GM03348 (cell line): ENCODE results near the gene IRS2.
"Not testable (repeated sequence)": the region's sequence is repeated elsewhere in the genome, so short reads cannot be mapped to it uniquely, and the experiment has no call there.

Source experiments
- DNase-seq: peaks from one replicate; pipeline ENCODE4 v3.0.0; 2012; ENCODE audit warnings: low spot score

Gene IRS2

GRCh38 chr13:109786457-109787134 lies at the start of gene IRS2:
TSS of gene IRS2 (minus strand) at chr13:109786583. CDS start at chr13:109786053, 530 bp downstream.
- peak; percentile 97 for DNase-seq

DNA sequence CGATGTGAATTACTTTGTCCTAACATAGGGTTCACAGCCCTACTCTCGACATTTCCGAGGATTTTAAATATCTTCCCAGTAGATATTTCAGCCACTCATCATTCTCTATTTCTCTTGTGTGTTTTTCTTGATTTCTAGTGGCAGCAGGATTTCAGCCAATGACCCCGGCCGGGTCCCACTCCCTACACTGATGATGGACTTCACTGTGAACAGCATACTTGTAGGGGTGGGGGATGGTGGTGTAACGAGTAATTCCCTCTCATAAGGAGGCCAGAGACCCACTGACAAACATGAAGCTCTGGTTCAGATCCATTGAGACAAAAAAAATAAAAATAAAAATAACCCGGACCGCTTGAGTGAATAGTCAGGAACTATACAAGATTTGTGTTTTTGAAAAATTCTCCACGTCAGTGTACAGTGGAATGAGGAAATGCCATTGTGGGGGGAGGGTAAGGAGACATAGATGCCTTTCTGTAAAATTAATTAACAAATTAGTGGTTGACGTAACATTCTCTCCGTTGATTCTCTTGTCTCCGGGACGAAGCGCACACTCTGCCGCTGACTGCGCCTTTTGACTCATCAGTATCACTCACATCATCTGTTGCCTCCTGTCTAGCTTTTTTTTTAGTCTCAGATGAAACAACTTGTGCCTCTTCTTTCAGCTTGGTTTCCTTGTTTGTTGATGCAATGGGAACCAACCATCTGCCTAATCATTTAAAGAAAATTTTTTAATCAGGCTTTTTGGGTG lies 48.8 kb upstream of the IRS2 start:
- DNase-seq, result no peak

GRCh38 chr13:109833940-109834339 lies 47.6 kb upstream of the IRS2 start:
- no peak for DNase-seq

GRCh38 chr13:109833071-109833470 lies 46.7 kb upstream of the IRS2 start:
- no peak for DNase-seq

DNA sequence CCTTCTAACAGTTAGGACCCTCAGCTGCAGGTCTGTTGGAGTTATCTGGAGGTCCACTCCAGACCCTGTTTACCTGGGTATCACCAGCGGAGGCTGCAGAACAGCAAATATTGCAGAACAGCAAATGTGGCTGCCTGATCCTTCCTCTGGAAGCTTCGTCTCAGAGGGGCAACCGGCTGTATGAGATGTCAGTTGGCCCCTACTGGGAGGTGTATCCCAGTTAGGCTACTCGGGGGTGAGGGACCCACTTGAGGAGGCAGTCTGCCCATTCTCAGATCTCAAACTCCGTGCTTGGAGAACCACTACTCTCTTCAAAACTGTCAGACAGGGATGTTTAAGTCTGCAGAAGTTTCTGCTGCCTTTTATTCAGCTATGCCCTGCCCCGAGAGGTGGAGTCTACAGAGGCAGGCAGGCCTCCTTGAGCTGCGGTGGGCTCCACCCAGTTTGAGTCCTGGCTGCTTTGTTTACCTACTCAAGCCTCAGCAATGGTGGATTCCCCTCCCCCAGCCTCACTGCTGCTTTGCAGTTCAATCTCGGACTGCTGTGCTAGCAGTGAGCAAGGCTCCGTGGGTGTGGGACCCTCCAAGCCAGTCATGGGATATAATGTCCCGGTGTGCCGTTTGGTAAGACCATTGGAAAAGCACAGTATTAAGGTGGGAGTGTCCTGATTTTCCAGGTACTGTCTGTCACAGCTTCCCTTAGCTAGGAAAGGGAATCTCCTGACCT lies 42.4 kb upstream of the IRS2 start:
- not testable (repeated sequence) for DNase-seq

- not testable (repeated sequence) for DNase-seq
Observed at GRCh38 chr13:109823201-109823600, 36.8 kb upstream of the IRS2 start.

- no peak for DNase-seq
Observed at GRCh38 chr13:109821103-109821502, 34.7 kb upstream of the IRS2 start.

DNA sequence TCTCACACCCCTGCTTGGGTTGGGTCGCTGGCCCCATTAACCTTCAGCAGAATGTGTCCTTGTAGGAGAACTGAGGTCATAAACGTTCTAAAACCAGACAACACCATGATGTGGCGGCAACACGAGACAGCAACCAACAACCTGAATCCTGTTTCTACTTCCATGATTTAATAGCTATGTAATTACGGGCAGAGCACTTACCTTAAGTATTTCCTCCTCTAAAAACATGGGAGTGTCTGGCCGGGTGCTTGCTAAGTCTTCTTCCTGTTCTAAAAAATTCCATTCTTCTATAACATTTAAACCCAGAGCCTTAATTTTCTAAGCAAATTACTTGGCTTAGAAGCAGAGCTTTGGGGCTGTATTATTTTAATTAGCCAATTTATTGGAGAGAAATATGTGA lies 33.5 kb upstream of the IRS2 start:
- DNase-seq, result no peak

- no peak for DNase-seq
Observed at GRCh38 chr13:109818886-109819285, 32.5 kb upstream of the IRS2 start.

DNA sequence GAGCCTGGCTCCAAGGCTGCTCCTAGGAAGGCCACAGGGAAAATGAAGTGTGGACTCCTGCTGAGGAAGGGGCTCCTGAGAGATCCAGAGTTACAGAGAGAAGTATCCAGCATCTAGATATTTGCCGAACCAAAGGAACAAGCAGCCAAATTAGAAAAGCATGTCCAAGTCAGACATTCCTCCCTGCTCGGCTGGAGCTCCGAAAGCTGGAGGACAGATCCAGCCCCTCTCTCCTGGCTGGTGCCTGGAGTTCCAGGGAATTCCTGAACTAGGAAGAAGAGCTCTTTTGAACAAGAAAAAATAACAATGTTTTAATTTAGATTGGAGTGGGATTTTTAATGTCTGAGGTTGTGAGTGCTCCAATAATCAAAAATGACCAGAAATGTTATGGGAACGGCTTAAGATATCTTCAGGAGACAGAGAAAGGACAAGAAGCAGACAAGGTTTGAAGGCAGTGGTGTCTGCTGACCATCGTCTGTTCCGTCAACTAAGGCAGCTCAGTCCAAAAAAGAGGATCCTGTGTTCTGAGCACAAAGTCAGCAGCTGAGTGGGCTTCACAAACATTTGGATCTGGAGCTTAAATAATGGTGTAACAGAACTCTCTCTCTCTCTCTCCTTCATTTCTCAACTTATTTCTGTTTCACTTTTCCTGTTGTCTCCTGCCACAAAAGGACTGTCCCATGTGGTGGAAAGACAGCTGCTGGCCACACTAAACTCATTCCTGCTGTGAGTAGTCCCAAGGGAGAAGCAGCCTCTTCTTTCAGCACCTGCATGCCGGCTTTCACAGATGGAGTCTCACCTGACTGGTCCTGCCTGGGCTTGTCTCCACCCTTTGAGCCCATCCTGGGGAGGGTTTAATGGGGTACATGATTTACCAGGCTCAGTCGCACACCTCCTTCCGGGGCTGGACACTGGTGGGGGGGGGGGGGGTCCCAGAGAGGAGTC lies 31.5 kb upstream of the IRS2 start:
- DNase-seq, result peak; percentile 28

- no peak for DNase-seq
Observed at GRCh38 chr13:109816808-109817203, 30.4 kb upstream of the IRS2 start.

- DNase-seq, result no peak
Observed at GRCh38 chr13:109816112-109816807, 29.9 kb upstream of the IRS2 start.

GRCh38 chr13:109815651-109816050 lies 29.3 kb upstream of the IRS2 start:
- DNase-seq, result no peak

DNA sequence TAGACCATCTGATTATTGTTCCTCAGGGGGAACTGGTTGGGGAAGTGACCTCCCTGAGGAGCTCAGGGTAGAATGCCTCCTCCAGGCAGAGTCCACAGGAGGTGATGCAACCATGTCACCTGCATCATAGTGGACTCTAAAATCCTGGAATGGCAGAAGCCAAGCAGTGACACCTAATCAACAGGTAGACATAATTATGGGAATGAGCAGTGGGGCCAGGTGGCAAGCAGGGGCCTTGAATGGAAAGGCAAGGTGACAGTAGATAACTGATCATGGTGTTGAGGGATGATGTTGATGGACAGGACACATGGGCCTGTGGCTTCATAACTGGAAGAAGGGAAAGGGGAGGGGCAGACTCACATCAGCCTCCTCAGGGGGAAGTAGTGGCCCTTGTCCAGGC lies 27.3 kb upstream of the IRS2 start:
- DNase-seq, result no peak

- no peak for DNase-seq
Observed at GRCh38 chr13:109812382-109812781, 26.0 kb upstream of the IRS2 start.

GRCh38 chr13:109810761-109811510 lies 24.6 kb upstream of the IRS2 start:
- no peak for DNase-seq

GRCh38 chr13:109809216-109809932 lies 23.0 kb upstream of the IRS2 start:
- DNase-seq, result no peak

DNA sequence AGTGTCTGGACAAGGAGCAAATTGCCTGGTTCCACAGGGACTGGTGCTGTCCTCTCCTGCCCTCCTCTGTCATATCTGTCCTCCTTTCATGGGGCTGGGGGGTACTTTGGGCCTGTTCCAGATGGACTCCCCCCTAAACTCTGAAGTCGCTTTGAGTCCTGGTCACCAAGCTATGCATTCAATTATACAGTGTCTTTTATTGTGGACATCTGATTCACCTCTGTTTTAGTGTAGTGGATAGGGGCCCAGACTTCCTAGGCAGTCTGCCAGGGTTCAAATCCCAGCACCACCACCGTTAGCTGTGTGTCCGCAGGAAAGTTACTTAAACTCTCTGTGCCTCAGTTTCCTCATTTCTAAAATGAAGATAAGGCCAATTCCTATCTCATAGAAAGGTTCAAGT lies 21.0 kb upstream of the IRS2 start:
- no peak for DNase-seq

DNA sequence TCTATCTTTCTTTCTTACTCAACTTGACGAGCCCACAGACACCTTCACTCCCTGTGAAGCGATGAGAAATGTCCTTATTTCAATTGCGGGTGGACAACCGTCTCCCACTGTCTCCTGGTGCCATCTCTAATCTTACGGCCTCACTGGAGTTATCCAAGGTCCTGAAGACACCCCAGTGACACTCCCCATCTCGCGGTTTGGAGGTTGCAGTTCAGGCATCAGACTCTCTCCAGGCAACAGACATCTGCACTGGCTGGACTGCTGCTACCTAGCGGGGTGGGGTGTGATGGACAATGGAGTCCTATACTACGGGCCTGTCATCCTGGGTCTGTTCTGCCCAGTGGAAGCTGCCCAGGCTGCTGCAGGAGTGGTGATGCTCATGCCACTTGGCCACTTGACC lies 18.3 kb upstream of the IRS2 start:
- no peak for DNase-seq

DNA sequence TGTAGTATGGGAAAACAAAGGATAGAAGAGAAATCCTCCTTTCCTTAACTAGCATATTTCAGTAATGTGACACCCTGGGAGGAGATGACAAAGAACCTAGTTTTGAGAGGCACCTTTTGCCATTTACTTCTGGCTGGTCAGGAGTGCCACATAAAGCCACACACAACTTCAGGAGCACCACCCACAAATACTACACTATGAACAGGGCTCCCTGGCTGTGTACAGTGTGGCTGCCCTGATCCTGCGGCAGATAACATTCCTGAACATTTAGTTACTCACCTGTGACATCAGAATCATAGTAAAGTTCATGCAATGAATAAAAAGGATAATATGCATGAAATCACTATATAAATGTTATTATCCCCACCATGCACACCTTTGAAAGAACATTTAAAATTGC lies 17.4 kb upstream of the IRS2 start:
- DNase-seq, result no peak
